Fibroblast of lung (primary cell): Measurements from ENCODE around the gene TPST2.

Experiments
- CTCF ChIP-seq, 2 donors: IDR thresholded peaks in 1 of 2; conservative IDR thresholded peaks in 1 of 2; 1 replicate in 1 of 2; 2 replicates in 1 of 2; pipeline ENCODE4 v1.5.1; 2011 to 2012; ENCODE audit warnings: low read length in 2 of 2, control low read depth in 1 of 2, inconsistent platforms in 1 of 2, low read depth in 1 of 2, mild to moderate bottlenecking in 1 of 2
- EZH2 ChIP-seq: IDR thresholded peaks from 2 replicates; pipeline ENCODE4 v1.5.1; 2012; ENCODE audit warnings: low read length, control low read depth, mild to moderate bottlenecking; ENCODE audit errors: missing control alignments

- no peak for TF ChIP-seq CTCF (conservative IDR thresholded peaks at IDR 0.05 in 1 of 2, IDR thresholded peaks at IDR 0.05 in 1 of 2; ENCODE audit: low read depth in 1 of 2, low read length in 2 of 2)
- TF ChIP-seq EZH2 = no peak
These were observed 19.8 kb downstream of the TPST2 start for GRCh38 chr22:26570115-26570514.
